ENCODE results near the gene DPT.

DPT gene

GRCh38 chr1:168676861-168677260 is 52.1 kb downstream of the DPT start:
- TF ChIP-seq CTCF (IDR thresholded peaks at IDR 0.05; ENCODE audit: low read depth, low read length): no peak
- DNase-seq (ENCODE audit: extremely low read depth, low read depth): no peak

GRCh38 chr1:168676029-168676812 is 52.8 kb downstream of the DPT start:
- TF ChIP-seq CTCF (IDR thresholded peaks at IDR 0.05; ENCODE audit: low read depth, low read length): no peak
- no peak for DNase-seq (ENCODE audit: extremely low read depth, low read depth)

GRCh38 chr1:168673974-168674683 is 54.9 kb downstream of the DPT start:
- no peak for TF ChIP-seq CTCF (IDR thresholded peaks at IDR 0.05; ENCODE audit: low read depth, low read length)
- DNase-seq (ENCODE audit: extremely low read depth, low read depth): no peak

GRCh38 chr1:168672278-168672677 is 56.7 kb downstream of the DPT start:
- no peak for TF ChIP-seq CTCF (IDR thresholded peaks at IDR 0.05; ENCODE audit: low read depth, low read length)
- DNase-seq (ENCODE audit: extremely low read depth, low read depth): no peak

GRCh38 chr1:168671782-168672181 is 57.2 kb downstream of the DPT start:
- no peak for TF ChIP-seq CTCF (IDR thresholded peaks at IDR 0.05; ENCODE audit: low read depth, low read length)
- DNase-seq (ENCODE audit: extremely low read depth, low read depth): no peak

- TF ChIP-seq CTCF (IDR thresholded peaks at IDR 0.05; ENCODE audit: low read depth, low read length): no peak
- DNase-seq (ENCODE audit: extremely low read depth, low read depth): no peak
Observed at GRCh38 chr1:168665975-168666374, 63.0 kb downstream of the DPT start.

Measured in AG09319 (cell line).